LNCaP clone FGC (cell line): ENCODE data around the gene OSGIN1.
"Not testable (repeated sequence)": the region's sequence is repeated elsewhere in the genome, so short reads cannot be mapped to it uniquely, and the experiment has no call there.

Source experiments
- DNase-seq: peaks from one replicate; pipeline ENCODE4 v3.0.0-alpha.2; 2011; ENCODE audit warnings: low read depth
- H3K4me3 ChIP-seq: 2 replicates; pipeline ENCODE4 v1.5.1; 2011; ENCODE audit warnings: mild to moderate bottlenecking, low read depth, low read length, control low read depth
- CTCF ChIP-seq: IDR thresholded peaks from 2 replicates; pipeline ENCODE4 v1.5.1; 2012; ENCODE audit warnings: mild to moderate bottlenecking; ENCODE audit not compliant: control insufficient read depth, insufficient read depth; ENCODE audit errors: extremely low read depth

OSGIN1 gene

GRCh38 chr16:83937922-83938885, 14.8 kb upstream of the OSGIN1 start:
- H3K4me3 ChIP-seq: no peak overlapping the region
- no peak for DNase-seq
- TF ChIP-seq CTCF: no peak

- no peak for DNase-seq
- H3K4me3 ChIP-seq: no peak overlapping the region
- TF ChIP-seq CTCF: no peak
These were observed 13.7 kb upstream of the OSGIN1 start for GRCh38 chr16:83939266-83939855.

- H3K4me3 ChIP-seq: no peak overlapping the region
- DNase-seq: no peak
- TF ChIP-seq CTCF: no peak
These were observed 12.9 kb upstream of the OSGIN1 start for GRCh38 chr16:83940119-83940518.

GRCh38 chr16:83940630-83941378, 12.2 kb upstream of the OSGIN1 start:
- no peak for DNase-seq
- H3K4me3 ChIP-seq: no peak overlapping the region
- no peak for TF ChIP-seq CTCF

- not testable (repeated sequence) for H3K4me3 ChIP-seq, DNase-seq
These were observed 11.5 kb upstream of the OSGIN1 start for GRCh38 chr16:83941546-83941945.

GRCh38 chr16:83942074-83942473, 11.0 kb upstream of the OSGIN1 start:
- H3K4me3 ChIP-seq: no peak overlapping the region
- no peak for TF ChIP-seq CTCF
- DNase-seq: no peak

- H3K4me3 ChIP-seq: no peak overlapping the region
- no peak for TF ChIP-seq CTCF
- DNase-seq: no peak
These were observed 10.1 kb upstream of the OSGIN1 start for GRCh38 chr16:83942815-83943515.
